ENCODE results near the gene DDX39A.

DNA sequence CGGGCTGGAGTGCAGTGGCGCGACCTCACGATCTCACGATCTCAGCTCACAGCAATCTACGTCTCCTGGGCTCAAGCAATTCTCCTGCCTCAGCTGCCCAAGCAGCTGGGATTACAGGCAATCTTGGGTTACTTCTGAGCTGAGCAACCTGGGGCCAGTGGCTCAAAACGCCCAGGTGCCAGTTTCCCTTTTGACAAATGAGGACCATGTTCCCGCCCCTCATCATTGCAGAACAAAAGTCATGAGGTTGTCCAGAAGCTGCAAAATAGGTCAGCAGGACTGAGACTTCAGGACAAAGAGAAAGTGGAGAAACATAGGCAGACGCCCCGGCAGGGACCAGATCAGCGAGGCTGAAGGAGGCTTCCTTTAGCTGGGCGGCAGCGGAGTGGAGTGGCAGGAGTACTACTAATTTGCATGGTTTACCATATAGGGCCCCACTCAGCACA lies 41.2 kb downstream of the DDX39A start:
- TF ChIP-seq ZSCAN29 (CRISPR knock-in tag; conservative IDR thresholded peaks at IDR 0.05) (no peak), CEBPB (IDR thresholded peaks at IDR 0.05; ENCODE audit: borderline replicate concordance, low read depth, low read length) (no peak), JUN (CRISPR knock-in tag; IDR thresholded peaks at IDR 0.05) (no peak), NR1H2 (CRISPR knock-in tag; IDR thresholded peaks at IDR 0.05; ENCODE audit: borderline replicate concordance, low read depth) (no peak), YEATS4 (CRISPR knock-in tag; IDR thresholded peaks at IDR 0.05; ENCODE audit: borderline replicate concordance) (no peak), TCF7L2 (IDR thresholded peaks at IDR 0.05; ENCODE audit: low read depth, low read length) (no peak), NR2F2 (IDR thresholded peaks at IDR 0.05; ENCODE audit: borderline replicate concordance, low read depth) (no peak), YY1 (IDR thresholded peaks at IDR 0.05; ENCODE audit: insufficient read depth, insufficient replicate concordance, low read depth, low read length) (no peak), POLR2A (IDR thresholded peaks at IDR 0.05; ENCODE audit: insufficient read depth in 1 of 2, low read depth in 2 of 2, low read length in 2 of 2) (no peak)
- TF ChIP-seq, protein P1, sequence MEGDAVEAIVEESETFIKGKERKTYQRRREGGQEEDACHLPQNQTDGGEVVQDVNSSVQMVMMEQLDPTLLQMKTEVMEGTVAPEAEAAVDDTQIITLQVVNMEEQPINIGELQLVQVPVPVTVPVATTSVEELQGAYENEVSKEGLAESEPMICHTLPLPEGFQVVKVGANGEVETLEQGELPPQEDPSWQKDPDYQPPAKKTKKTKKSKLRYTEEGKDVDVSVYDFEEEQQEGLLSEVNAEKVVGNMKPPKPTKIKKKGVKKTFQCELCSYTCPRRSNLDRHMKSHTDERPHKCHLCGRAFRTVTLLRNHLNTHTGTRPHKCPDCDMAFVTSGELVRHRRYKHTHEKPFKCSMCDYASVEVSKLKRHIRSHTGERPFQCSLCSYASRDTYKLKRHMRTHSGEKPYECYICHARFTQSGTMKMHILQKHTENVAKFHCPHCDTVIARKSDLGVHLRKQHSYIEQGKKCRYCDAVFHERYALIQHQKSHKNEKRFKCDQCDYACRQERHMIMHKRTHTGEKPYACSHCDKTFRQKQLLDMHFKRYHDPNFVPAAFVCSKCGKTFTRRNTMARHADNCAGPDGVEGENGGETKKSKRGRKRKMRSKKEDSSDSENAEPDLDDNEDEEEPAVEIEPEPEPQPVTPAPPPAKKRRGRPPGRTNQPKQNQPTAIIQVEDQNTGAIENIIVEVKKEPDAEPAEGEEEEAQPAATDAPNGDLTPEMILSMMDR (CRISPR knock-in tag; IDR thresholded peaks at IDR 0.05), result no peak
- TF ChIP-seq, protein P2, sequence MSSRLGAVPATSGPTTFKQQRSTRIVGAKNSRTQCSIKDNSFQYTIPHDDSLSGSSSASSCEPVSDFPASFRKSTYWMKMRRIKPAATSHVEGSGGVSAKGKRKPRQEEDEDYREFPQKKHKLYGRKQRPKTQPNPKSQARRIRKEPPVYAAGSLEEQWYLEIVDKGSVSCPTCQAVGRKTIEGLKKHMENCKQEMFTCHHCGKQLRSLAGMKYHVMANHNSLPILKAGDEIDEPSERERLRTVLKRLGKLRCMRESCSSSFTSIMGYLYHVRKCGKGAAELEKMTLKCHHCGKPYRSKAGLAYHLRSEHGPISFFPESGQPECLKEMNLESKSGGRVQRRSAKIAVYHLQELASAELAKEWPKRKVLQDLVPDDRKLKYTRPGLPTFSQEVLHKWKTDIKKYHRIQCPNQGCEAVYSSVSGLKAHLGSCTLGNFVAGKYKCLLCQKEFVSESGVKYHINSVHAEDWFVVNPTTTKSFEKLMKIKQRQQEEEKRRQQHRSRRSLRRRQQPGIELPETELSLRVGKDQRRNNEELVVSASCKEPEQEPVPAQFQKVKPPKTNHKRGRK (CRISPR knock-in tag; IDR thresholded peaks at IDR 0.05), result no peak
- TF ChIP-seq, protein P3, sequence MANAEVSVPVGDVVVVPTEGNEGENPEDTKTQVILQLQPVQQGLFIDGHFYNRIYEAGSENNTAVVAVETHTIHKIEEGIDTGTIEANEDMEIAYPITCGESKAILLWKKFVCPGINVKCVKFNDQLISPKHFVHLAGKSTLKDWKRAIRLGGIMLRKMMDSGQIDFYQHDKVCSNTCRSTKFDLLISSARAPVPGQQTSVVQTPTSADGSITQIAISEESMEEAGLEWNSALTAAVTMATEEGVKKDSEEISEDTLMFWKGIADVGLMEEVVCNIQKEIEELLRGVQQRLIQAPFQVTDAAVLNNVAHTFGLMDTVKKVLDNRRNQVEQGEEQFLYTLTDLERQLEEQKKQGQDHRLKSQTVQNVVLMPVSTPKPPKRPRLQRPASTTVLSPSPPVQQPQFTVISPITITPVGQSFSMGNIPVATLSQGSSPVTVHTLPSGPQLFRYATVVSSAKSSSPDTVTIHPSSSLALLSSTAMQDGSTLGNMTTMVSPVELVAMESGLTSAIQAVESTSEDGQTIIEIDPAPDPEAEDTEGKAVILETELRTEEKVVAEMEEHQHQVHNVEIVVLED (CRISPR knock-in tag; IDR thresholded peaks at IDR 0.05; ENCODE audit: borderline replicate concordance), result no peak
- TF ChIP-seq, protein P4, sequence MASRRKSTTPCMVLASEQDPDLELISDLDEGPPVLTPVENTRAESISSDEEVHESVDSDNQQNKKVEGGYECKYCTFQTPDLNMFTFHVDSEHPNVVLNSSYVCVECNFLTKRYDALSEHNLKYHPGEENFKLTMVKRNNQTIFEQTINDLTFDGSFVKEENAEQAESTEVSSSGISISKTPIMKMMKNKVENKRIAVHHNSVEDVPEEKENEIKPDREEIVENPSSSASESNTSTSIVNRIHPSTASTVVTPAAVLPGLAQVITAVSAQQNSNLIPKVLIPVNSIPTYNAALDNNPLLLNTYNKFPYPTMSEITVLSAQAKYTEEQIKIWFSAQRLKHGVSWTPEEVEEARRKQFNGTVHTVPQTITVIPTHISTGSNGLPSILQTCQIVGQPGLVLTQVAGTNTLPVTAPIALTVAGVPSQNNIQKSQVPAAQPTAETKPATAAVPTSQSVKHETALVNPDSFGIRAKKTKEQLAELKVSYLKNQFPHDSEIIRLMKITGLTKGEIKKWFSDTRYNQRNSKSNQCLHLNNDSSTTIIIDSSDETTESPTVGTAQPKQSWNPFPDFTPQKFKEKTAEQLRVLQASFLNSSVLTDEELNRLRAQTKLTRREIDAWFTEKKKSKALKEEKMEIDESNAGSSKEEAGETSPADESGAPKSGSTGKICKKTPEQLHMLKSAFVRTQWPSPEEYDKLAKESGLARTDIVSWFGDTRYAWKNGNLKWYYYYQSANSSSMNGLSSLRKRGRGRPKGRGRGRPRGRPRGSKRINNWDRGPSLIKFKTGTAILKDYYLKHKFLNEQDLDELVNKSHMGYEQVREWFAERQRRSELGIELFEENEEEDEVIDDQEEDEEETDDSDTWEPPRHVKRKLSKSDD (CRISPR knock-in tag; IDR thresholded peaks at IDR 0.05; ENCODE audit: low read depth), result no peak
- TF ChIP-seq, protein P5, sequence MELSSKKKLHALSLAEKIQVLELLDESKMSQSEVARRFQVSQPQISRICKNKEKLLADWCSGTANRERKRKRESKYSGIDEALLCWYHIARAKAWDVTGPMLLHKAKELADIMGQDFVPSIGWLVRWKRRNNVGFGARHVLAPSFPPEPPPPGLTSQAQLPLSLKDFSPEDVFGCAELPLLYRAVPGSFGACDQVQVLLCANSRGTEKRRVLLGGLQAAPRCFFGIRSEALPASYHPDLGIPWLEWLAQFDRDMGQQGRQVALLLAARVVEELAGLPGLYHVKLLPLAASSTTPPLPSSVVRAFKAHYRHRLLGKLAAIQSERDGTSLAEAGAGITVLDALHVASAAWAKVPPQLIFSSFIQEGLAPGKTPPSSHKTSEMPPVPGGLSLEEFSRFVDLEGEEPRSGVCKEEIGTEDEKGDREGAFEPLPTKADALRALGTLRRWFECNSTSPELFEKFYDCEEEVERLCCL (CRISPR knock-in tag; IDR thresholded peaks at IDR 0.05; ENCODE audit: borderline replicate concordance), result no peak
